K562 (cell line): ENCODE data around the gene CXCL12. TPM values are rescaled to one million over a fixed set of nuclear protein-coding genes. Genes with fewer than 3 reads are reported as not detected.

Experiments
- ATAC-seq: fragments of 200-7000 bp; cut with Tn5 transposase; 3 replicates; pipeline ENCODE4 v1.9.1; 2020; ENCODE audit warnings: moderate library complexity
- BruUV-seq: library from RNA; stranded (reverse); fragments of 400-500 nt; replicated peaks from 2 replicates; lab custom pipeline; 2021; lab: Mats Ljungman, UMichigan
- CTCF ChIA-PET: fragments of 300-600 bp; formaldehyde crosslinking; extraction: SDS; loops from one replicate; lab custom pipeline; 2021; ENCODE audit warnings: low intra/inter-chr PET ratio; lab: Yijun Ruan, JAX
- POLR2A ChIA-PET: fragments of 300-600, 350-650 bp; sonication (Branson Sonifier 250); formaldehyde crosslinking; extraction: SDS; loops from one replicate; lab custom pipeline; 2021; ENCODE audit warnings: antibody characterized with exemption, inconsistent platforms; lab: Yijun Ruan, JAX
- DNase-seq, 4 experiments: peaks; one replicate each; pipeline versions ENCODE4 v3.0.0 to v3.0.0-alpha.2; 2011 to 2018; ENCODE audit warnings: low spot score in 3 of 4, mixed read lengths in 3 of 4; ENCODE audit errors: extremely low read depth in 1 of 4
- FAIRE-seq: peaks from 2 replicates; lab custom pipeline; 2011; peaks lifted over from hg19 to GRCh38; lab: Jason Lieb, UNC
- H2AFZ ChIP-seq: 2 replicates; pipeline ENCODE4 v1.6.0; 2011; ENCODE audit warnings: low read depth, low read length, control low read depth, inconsistent platforms
- H3K27ac ChIP-seq: fragments of 200-600 bp; 3 replicates; pipeline ENCODE4 v1.8.0; 2011; ENCODE audit warnings: low read depth, mild to moderate bottlenecking, control low read depth, inconsistent platforms, low read length, moderate library complexity, mixed read lengths; ENCODE audit errors: extremely low read depth
- H3K27me3 ChIP-seq, 2 experiments: fragments of 300-600 bp in 1 of 2; 2 replicates in 1 of 2; 3 replicates in 1 of 2; pipeline versions ENCODE4 v1.6.0 to v1.8.0; 2011; ENCODE audit warnings: inconsistent platforms in 2 of 2, low read length in 2 of 2, mild to moderate bottlenecking in 1 of 2, mixed read lengths in 1 of 2, moderate library complexity in 1 of 2; ENCODE audit not compliant: control insufficient read depth in 2 of 2, insufficient read depth in 2 of 2
- H3K36me3 ChIP-seq: fragments of 300-600 bp; 3 replicates; pipeline ENCODE4 v1.8.0; 2011; ENCODE audit warnings: mild to moderate bottlenecking, low read length, inconsistent platforms; ENCODE audit not compliant: control insufficient read depth, insufficient read depth
- H3K4me1 ChIP-seq, 2 experiments: fragments of 200-600 bp in 1 of 2; replicated peaks in 1 of 2; 2 replicates in 1 of 2; 3 replicates in 1 of 2; pipeline versions ENCODE4 v1.5.1 to v1.8.0; 2011; ENCODE audit warnings: inconsistent platforms in 2 of 2, low read length in 2 of 2, mild to moderate bottlenecking in 1 of 2, mixed read lengths in 1 of 2, moderate library complexity in 1 of 2; ENCODE audit not compliant: control insufficient read depth in 2 of 2, insufficient read depth in 2 of 2
- H3K4me2 ChIP-seq: 2 replicates; pipeline ENCODE4 v1.6.1; 2011; ENCODE audit warnings: low read length, control low read depth, inconsistent platforms, mixed read lengths; ENCODE audit not compliant: insufficient read depth
- H3K4me3 ChIP-seq: fragments of 200-600 bp; sonication (generic), shearing (Covaris generic); 2 replicates; pipeline ENCODE4 v1.5.1; 2016; ENCODE audit warnings: control low read depth, inconsistent platforms
- H3K79me2 ChIP-seq: fragments of 200-600 bp; 3 replicates; pipeline ENCODE4 v1.8.0; 2011; ENCODE audit warnings: low read length, inconsistent platforms; ENCODE audit not compliant: control insufficient read depth, insufficient read depth
- H3K9ac ChIP-seq, 2 experiments: 2 replicates each; pipeline versions ENCODE4 v1.6.0 to v1.6.1; 2011; ENCODE audit warnings: low read depth in 2 of 2, low read length in 2 of 2, control low read depth in 1 of 2, inconsistent platforms in 1 of 2, mild to moderate bottlenecking in 1 of 2, mixed read lengths in 1 of 2; ENCODE audit not compliant: insufficient read depth in 1 of 2
- H3K9me1 ChIP-seq: one replicate; pipeline ENCODE4 v1.6.0; 2011; ENCODE audit warnings: inconsistent platforms, mild to moderate bottlenecking, low read length, moderate library complexity; ENCODE audit not compliant: control insufficient read depth, insufficient read depth
- H3K9me3 ChIP-seq: replicated peaks from 2 replicates; pipeline ENCODE4 v1.5.1; 2011; ENCODE audit warnings: low read depth, low read length, inconsistent platforms; ENCODE audit not compliant: control insufficient read depth, insufficient read depth
- H4K20me1 ChIP-seq: replicated peaks from 2 replicates; pipeline ENCODE4 v1.6.1; 2011; ENCODE audit warnings: low read length, inconsistent platforms, mixed read lengths; ENCODE audit not compliant: control insufficient read depth, insufficient read depth
- E2F6 ChIP-seq, 2 experiments: IDR thresholded peaks; 2 replicates each; pipeline ENCODE4 v1.6.1; 2011; ENCODE audit warnings: borderline replicate concordance in 1 of 2, control low read depth in 1 of 2, low read depth in 1 of 2, low read length in 1 of 2, mild to moderate bottlenecking in 1 of 2, mixed read lengths in 1 of 2, moderate library complexity in 1 of 2; ENCODE audit not compliant: insufficient read depth in 1 of 2, insufficient read length in 1 of 2, poor library complexity in 1 of 2, severe bottlenecking in 1 of 2; ENCODE audit errors: extremely low read depth in 1 of 2
- ILF3 ChIP-seq: fragments of 450-650 bp; IDR thresholded peaks from 2 replicates; pipeline ENCODE4 v1.6.1; 2018; ENCODE audit warnings: antibody characterized with exemption, mild to moderate bottlenecking, moderate library complexity, borderline replicate concordance
- KLF13 ChIP-seq: fragments of 450-650 bp; IDR thresholded peaks from 2 replicates; pipeline ENCODE4 v1.6.1; 2016; ENCODE audit warnings: missing genetic modification characterization, low read depth, mild to moderate bottlenecking, missing compliant biosample characterization, moderate library complexity, borderline replicate concordance
- MTA3 ChIP-seq: fragments of 450-650 bp; formaldehyde crosslinking; IDR thresholded peaks from 2 replicates; pipeline ENCODE4 v1.6.1; 2017; ENCODE audit warnings: mild to moderate bottlenecking, borderline replicate concordance
- NFATC3 ChIP-seq: fragments of 450-650 bp; IDR thresholded peaks from 2 replicates; pipeline ENCODE4 v1.6.1; 2017; ENCODE audit warnings: mild to moderate bottlenecking
- POLR3G ChIP-seq: IDR thresholded peaks from 2 replicates; pipeline ENCODE4 v1.6.1; 2011; ENCODE audit not compliant: insufficient read length, insufficient replicate concordance; ENCODE audit errors: extremely low read depth
- RAD21 ChIP-seq, 2 experiments: fragments of 250-450 bp in 1 of 2; fragments of 450-650 bp in 1 of 2; sonication (Bioruptor Pico) in 1 of 2; formaldehyde crosslinking in 1 of 2; IDR thresholded peaks in 1 of 2; conservative IDR thresholded peaks in 1 of 2; 2 replicates each; pipeline versions ENCODE4 v1.4.0 to v1.8.0; 2020 to 2022; ENCODE audit warnings: mild to moderate bottlenecking in 2 of 2, moderate library complexity in 1 of 2
- SP2 ChIP-seq: IDR thresholded peaks from 2 replicates; pipeline ENCODE4 v1.6.1; 2011; ENCODE audit warnings: mild to moderate bottlenecking, low read depth, low read length, moderate library complexity; ENCODE audit not compliant: poor library complexity, severe bottlenecking; ENCODE audit errors: extremely low read depth
- XRCC3 ChIP-seq: fragments of 450-650 bp; IDR thresholded peaks from 2 replicates; pipeline ENCODE4 v1.6.1; 2017; ENCODE audit warnings: mild to moderate bottlenecking, moderate library complexity
- ZNF197 ChIP-seq: fragments of 200-800 bp; sonication (Bioruptor generic); IDR thresholded peaks from 2 replicates; pipeline ENCODE4 v1.6.1; 2016; ENCODE audit warnings: low read depth, missing genetic modification characterization, missing compliant biosample characterization
- ZNF212 ChIP-seq: fragments of 450-650 bp; formaldehyde crosslinking; IDR thresholded peaks from 2 replicates; pipeline ENCODE4 v1.4.0; 2020; ENCODE audit warnings: mild to moderate bottlenecking
- ZNF444 ChIP-seq: fragments of 250-450 bp; sonication (Bioruptor Pico); IDR thresholded peaks from 2 replicates; pipeline ENCODE4 v1.4.0; 2020; ENCODE audit warnings: mild to moderate bottlenecking, moderate library complexity
- WGBS: fragments of 100-300 bp; shearing (Covaris generic); methylation state at CpG from one replicate; pipeline ENCODE4 v1.1.6; 2016; ENCODE audit warnings: low coverage, mixed read lengths; ENCODE audit not compliant: insufficient coverage; ENCODE audit errors: missing lambda C conversion rate; 5-methylcytosine and 5-hydroxymethylcytosine counted together
- in situ Hi-C: fragments of 300-500 bp; cut with MboI; formaldehyde crosslinking; loops from 4 replicates; pipeline ENCODE4 v1.15.0; 2018; ENCODE audit warnings: inconsistent platforms, mixed read lengths
- intact Hi-C: fragments of 100-400 bp; cut with micrococcal nuclease; formaldehyde crosslinking; loops from 2 replicates; pipeline ENCODE4 v1.14.2; 2022
- polyA plus RNA-seq, 8 experiments: library from polyadenylated mRNA; depleted of rRNA in 4 of 8; stranded (reverse) in 5 of 8; unstranded in 3 of 8; fragments of >200 nt; fragmentation: Nextera tagmentation in 2 of 8; fragmentation: Illumina TruSeq in 1 of 8; extraction: Ambion mirVana in 2 of 8; extraction: Trizol in 1 of 8; gene quantifications; 2 replicates each; pipeline versions ENCODE4 v1.2.1 to v1.2.3, GENCODE V29; 2011 to 2014; ENCODE audit warnings: inconsistent platforms in 1 of 8, missing spikeins in 1 of 8
- total RNA-seq, 7 experiments: library from RNA; depleted of rRNA in 6 of 7; stranded (reverse); fragments of >200 nt in 6 of 7; fragmentation: Illumina TruSeq in 2 of 7; extraction: Trizol in 2 of 7; gene quantifications; 2 replicates each; pipeline versions ENCODE4 v1.2.1 to v1.2.3, GENCODE V29; 2011 to 2021; ENCODE audit warnings: low replicate concordance in 1 of 7

The CXCL12 gene
- total and polyA plus RNA-seq, 9 of the 15 experiments (the other 6 are each of a cell fraction or from before 2014, with no cell fraction given), result 0.18 TPM; not detected in 8

- TF ChIP-seq SP2 (no peak), E2F6 (IDR thresholded peaks at IDR 0.05; ENCODE audit: borderline replicate concordance in 1 of 2, extremely low read depth in 1 of 2, insufficient read depth in 1 of 2, insufficient read length in 1 of 2, low read depth in 1 of 2, low read length in 1 of 2, poor library complexity in 1 of 2, severe bottlenecking in 1 of 2) (no peak), ZNF197 (no peak)
- TF ChIP-seq, all 486 proteins: peak for 0
Observed at GRCh38 chr10:44385696-44386441, 972 bp upstream of the CXCL12 start (continued).

GRCh38 chr10:44384601-44385025 lies 284 bp downstream of the CXCL12 start:
- POLR2A ChIA-PET, result interaction anchor here (0.7 kb wide), 1 partner anchor 453 kb away, joined by 4 read pairs; no protein-coding TSS in a partner anchor
- Histone ChIP-seq H4K20me1 (peaks cover 7% of the 10 kb centered on the region), H3K9me1 (no peaks in the 10 kb centered on the region), H3K4me3 (no peak overlapping the region), H3K79me2 (no peaks in the 10 kb centered on the region), H3K27ac (no peak overlapping the region), H3K9me3 (no peaks in the 10 kb centered on the region), H2AFZ (no peak overlapping the region), H3K4me1 (peaks cover 0 to 21% of the 10 kb centered on the region in 2 experiments; a peak in 2 of 5 replicates), H3K36me3 (no peaks in the 10 kb centered on the region), H3K9ac (no peak overlapping the region), H3K4me2 (no peak overlapping the region), H3K27me3 (peaks cover 22 to 59% of the 10 kb centered on the region in 2 experiments; a peak in 4 of 5 replicates)
- CTCF ChIA-PET, result no interaction called here
- 43% methylated on average over 31 of the region's 48 CpGs for WGBS
- in situ Hi-C loops, result loop anchor here (5.0 kb wide), 1 partner anchor 712 kb away; no protein-coding TSS in a partner anchor
- ATAC-seq, result no peak
- no peak for DNase-seq
- no peak for TF ChIP-seq POLR3G
- no peak for TF ChIP-seq NFATC3
- TF ChIP-seq XRCC3, result no peak
- no peak for TF ChIP-seq ZNF444 (CRISPR knock-in tag)
- TF ChIP-seq KLF13 (tag), result no peak
- TF ChIP-seq MTA3, result no peak
- TF ChIP-seq ILF3, result no peak
- no peak for TF ChIP-seq RAD21 (CRISPR knock-in tag; conservative IDR thresholded peaks at IDR 0.05 in 1 of 2, IDR thresholded peaks at IDR 0.05 in 1 of 2)
- no peak for TF ChIP-seq SP2
- no peak for TF ChIP-seq ZNF212 (CRISPR knock-in tag)
- intact Hi-C loops, result loop anchor here (5.0 kb wide), 2 partner anchors 473 to 692 kb away; no protein-coding TSS in a partner anchor
- no TSS peak for BruUV-seq
- FAIRE-seq, result no peak
